ENCODE measurements around the gene LENG9. TPM values are rescaled to one million over a fixed set of nuclear protein-coding genes. Genes with fewer than 3 reads are reported as not detected.

LENG9 gene
- total RNA-seq, 1 donor from 2014 or later: 4.2 TPM

DNA sequence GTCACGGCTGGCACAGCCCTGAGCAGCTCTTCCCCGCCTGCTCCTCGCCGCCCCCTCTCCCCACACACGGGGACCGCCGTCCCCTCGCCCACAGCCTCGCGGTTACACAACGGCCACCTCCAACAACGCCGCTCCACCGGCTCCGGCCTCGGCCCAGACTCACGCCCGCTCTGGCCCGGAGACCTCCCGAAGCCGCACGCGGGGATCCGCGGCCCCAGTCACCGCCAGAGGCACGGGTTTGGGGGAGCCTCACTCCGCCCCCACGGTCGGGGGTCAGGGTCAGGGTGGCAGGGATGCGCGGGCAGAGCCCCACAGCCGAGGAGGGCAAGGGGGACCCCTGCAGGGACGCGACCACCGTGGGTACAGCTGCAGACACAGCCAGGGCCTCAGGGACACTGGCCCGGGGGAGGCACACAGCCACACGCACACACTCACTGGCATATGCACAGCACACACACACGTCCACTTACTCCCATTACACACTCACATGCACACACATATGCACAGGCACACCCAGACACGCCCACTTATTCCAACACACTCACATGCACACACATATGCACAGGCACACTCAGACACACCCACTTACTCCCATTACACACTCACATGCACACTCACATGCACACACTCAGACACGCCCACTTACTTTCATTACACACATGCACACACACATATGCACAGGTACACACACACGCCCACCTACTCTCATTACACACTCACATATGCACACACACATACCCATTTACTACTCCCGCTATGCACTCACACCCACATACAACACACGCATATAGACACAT is 46.7 kb downstream of the LENG9 start:
- Histone ChIP-seq H3K36me3 (ENCODE audit: control insufficient read depth in 3 of 3, insufficient read depth in 3 of 3, low read length in 3 of 3) (no peaks in the 10 kb centered on the region), H3K4me1 (ENCODE audit: control insufficient read depth in 3 of 3, insufficient read depth in 3 of 3, low read length in 3 of 3) (no peaks in the 10 kb centered on the region), H3K9me3 (ENCODE audit: control insufficient read depth in 3 of 3, low read length in 3 of 3) (peaks cover 0 to 3% (median 2%) of the 10 kb centered on the region in 3 donors), H3K27ac (ENCODE audit: low read depth, low read length) (no peak overlapping the region), H3K9ac (ENCODE audit: low read depth in 1 of 3, low read length in 3 of 3) (no peak overlapping the region), H3K4me3 (ENCODE audit: low read length in 3 of 3) (no peak overlapping the region), H3K27me3 (ENCODE audit: control insufficient read depth in 3 of 3, insufficient read depth in 3 of 3, low read length in 3 of 3) (peaks cover 65 to 80% (median 71%) of the 10 kb centered on the region in 3 donors)

DNA sequence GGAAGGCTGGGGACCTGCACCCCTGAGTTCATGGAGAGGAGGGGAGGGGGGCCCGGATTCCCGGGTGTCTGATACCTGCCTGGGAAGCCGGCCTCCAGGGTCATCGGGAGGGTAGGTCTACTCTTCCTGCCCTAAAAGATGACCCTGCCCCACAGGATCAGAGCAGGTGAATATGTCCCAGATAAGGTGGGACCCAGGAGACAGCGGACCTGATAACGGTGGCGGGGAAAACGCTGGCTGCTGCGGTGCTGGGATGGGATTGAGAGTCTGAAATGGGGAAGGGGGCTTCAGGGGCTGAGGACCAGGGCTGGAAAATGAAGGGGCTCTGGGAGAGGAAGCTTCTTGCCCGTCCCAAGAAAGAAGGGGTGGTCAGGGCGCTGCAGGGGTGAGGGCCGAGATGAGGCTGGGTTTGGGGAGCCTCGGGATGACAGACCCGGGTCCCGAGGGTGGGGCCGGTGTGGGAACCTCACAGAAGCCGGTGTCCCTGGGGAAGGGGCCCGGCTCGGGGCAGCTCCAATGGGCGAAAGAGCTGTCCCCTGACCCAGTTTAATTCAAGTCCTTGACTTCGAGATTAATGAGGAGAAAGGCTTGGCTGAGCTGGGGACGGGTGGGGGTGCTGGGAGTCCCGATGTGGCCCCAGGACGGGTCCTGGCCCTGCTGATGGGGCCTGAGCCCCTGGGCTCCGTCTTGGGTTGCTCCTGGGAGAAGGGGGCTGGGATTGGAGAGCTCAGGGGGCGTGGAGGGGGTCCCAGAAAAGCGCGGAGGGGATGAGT is 47.5 kb downstream of the LENG9 start:
- no peak overlapping the region for H3K9ac ChIP-seq (ENCODE audit: low read depth in 1 of 3, low read length in 3 of 3)
- H3K4me3 ChIP-seq (ENCODE audit: low read length in 3 of 3): no peak overlapping the region
- no peak overlapping the region for H3K27ac ChIP-seq (ENCODE audit: low read depth, low read length)

DNA sequence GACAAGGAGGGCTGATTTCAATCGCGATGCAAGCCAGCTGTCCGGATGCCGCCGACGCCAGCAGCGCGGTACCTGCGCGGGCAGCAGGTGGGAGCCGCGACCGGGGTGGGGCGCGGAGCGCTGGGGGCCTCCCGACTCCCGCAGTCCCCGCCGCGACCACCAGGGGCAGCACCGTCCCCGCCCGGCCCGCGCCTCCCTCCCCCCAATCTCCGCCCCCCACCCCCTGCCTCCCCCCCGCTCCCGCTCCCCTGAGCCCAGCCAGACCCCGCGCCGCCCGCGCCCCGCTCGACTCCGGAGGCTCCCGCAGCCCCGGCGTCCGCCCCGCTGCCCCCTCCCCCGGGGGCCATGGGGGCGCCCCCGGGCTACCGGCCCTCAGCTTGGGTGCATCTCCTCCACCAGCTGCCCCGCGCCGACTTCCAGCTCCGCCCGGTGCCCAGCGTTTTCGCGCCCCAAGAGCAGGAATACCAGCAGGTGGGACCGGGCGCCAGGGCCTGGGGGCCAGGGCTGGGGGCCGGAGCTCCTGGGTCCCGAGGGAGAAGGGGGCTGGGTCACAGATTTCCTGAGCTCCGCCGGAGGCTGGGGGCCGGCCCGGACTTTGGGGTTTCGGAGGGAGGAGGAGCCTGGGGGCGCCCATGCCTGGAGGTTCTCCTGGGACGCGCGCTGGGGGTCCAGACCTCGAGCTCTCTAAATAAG is 48.2 kb downstream of the LENG9 start, which contains the start of gene TTYH1:
Gene TTYH1, plus strand, starts transcription at position 257 of the 693 bp plus-strand sequence. Its CDS starts 89 bp downstream, at position 346.
- Histone ChIP-seq H3K27ac (ENCODE audit: low read depth, low read length) (no peak within 1 kb of the TSS), H3K27me3 (ENCODE audit: control insufficient read depth in 3 of 3, insufficient read depth in 3 of 3, low read length in 3 of 3) (peaks cover 53 to 68% (median 62%) of the 10 kb centered on the region in 3 donors), H3K36me3 (ENCODE audit: control insufficient read depth in 3 of 3, insufficient read depth in 3 of 3, low read length in 3 of 3) (no peaks in the 10 kb centered on the region), H3K9me3 (ENCODE audit: control insufficient read depth in 3 of 3, low read length in 3 of 3) (peaks cover 0 to 3% (median 2%) of the 10 kb centered on the region in 3 donors), H3K4me3 (ENCODE audit: low read length in 3 of 3) (no peak within 1 kb of the TSS), H3K4me1 (ENCODE audit: control insufficient read depth in 3 of 3, insufficient read depth in 3 of 3, low read length in 3 of 3) (no peaks in the 10 kb centered on the region), H3K9ac (ENCODE audit: low read depth in 1 of 3, low read length in 3 of 3) (no peak within 1 kb of the TSS)

More for the DNA sequence above, 47.5 kb downstream of the LENG9 start:
- H3K4me1 ChIP-seq (ENCODE audit: control insufficient read depth in 3 of 3, insufficient read depth in 3 of 3, low read length in 3 of 3): no peaks in the 10 kb centered on the region
- H3K9me3 ChIP-seq (ENCODE audit: control insufficient read depth in 3 of 3, low read length in 3 of 3): peaks cover 0 to 3% (median 2%) of the 10 kb centered on the region in 3 donors
- no peaks in the 10 kb centered on the region for H3K36me3 ChIP-seq (ENCODE audit: control insufficient read depth in 3 of 3, insufficient read depth in 3 of 3, low read length in 3 of 3)
- peaks cover 58 to 72% (median 66%) of the 10 kb centered on the region in 3 donors for H3K27me3 ChIP-seq (ENCODE audit: control insufficient read depth in 3 of 3, insufficient read depth in 3 of 3, low read length in 3 of 3)

GRCh38 chr19:54414156-54414555 is 49.4 kb downstream of the LENG9 start:
- no peak overlapping the region for H3K4me3 ChIP-seq (ENCODE audit: low read length in 3 of 3)
- peaks cover 46 to 61% (median 52%) of the 10 kb centered on the region in 3 donors for H3K27me3 ChIP-seq (ENCODE audit: control insufficient read depth in 3 of 3, insufficient read depth in 3 of 3, low read length in 3 of 3)
- no peak overlapping the region for H3K9ac ChIP-seq (ENCODE audit: low read depth in 1 of 3, low read length in 3 of 3)
- no peaks in the 10 kb centered on the region for H3K36me3 ChIP-seq (ENCODE audit: control insufficient read depth in 3 of 3, insufficient read depth in 3 of 3, low read length in 3 of 3)
- no peak overlapping the region for H3K27ac ChIP-seq (ENCODE audit: low read depth, low read length)
- H3K4me1 ChIP-seq (ENCODE audit: control insufficient read depth in 3 of 3, insufficient read depth in 3 of 3, low read length in 3 of 3): no peaks in the 10 kb centered on the region
- peaks cover 0 to 3% (median 2%) of the 10 kb centered on the region in 3 donors for H3K9me3 ChIP-seq (ENCODE audit: control insufficient read depth in 3 of 3, low read length in 3 of 3)

- H3K4me3 ChIP-seq (ENCODE audit: low read length in 3 of 3): no peak overlapping the region
- no peak overlapping the region for H3K9ac ChIP-seq (ENCODE audit: low read depth in 1 of 3, low read length in 3 of 3)
- no peaks in the 10 kb centered on the region for H3K4me1 ChIP-seq (ENCODE audit: control insufficient read depth in 3 of 3, insufficient read depth in 3 of 3, low read length in 3 of 3)
- H3K27me3 ChIP-seq (ENCODE audit: control insufficient read depth in 3 of 3, insufficient read depth in 3 of 3, low read length in 3 of 3): peaks cover 37 to 51% (median 40%) of the 10 kb centered on the region in 3 donors
- H3K27ac ChIP-seq (ENCODE audit: low read depth, low read length): no peak overlapping the region
- no peaks in the 10 kb centered on the region for H3K36me3 ChIP-seq (ENCODE audit: control insufficient read depth in 3 of 3, insufficient read depth in 3 of 3, low read length in 3 of 3)
- H3K9me3 ChIP-seq (ENCODE audit: control insufficient read depth in 3 of 3, low read length in 3 of 3): peaks cover 0 to 3% (median 2%) of the 10 kb centered on the region in 3 donors
Observed at GRCh38 chr19:54412877-54413276, 50.7 kb downstream of the LENG9 start.

Small RNAs within 50 kb of the gene (small RNA-seq; reads per million reads assigned to genes)
- not detected for gene AC245884.3

Other genes starting within 250 kb of the LENG9 start
- 4.2 TPM for gene LILRB3, start 240.8 kb downstream of the LENG9 start, total RNA-seq
- under 0.01 TPM for gene LILRA6, start 221.0 kb downstream of the LENG9 start, total RNA-seq
- 2.6 TPM for gene LILRB5, start 206.5 kb downstream of the LENG9 start, total RNA-seq
- gene LILRB2, start 182.7 kb downstream of the LENG9 start, total RNA-seq: 0.52 TPM
- 2.6 TPM for gene LILRA5, start 150.6 kb downstream of the LENG9 start, total RNA-seq
- gene LILRA4, start 124.6 kb downstream of the LENG9 start, total RNA-seq: under 0.01 TPM
- gene LAIR1, start 98.8 kb downstream of the LENG9 start, total RNA-seq: 8.4 TPM
- 1.0 TPM for gene TTYH1, start 48.3 kb downstream of the LENG9 start, total RNA-seq
- 15.1 TPM for gene LENG8, start 14.6 kb downstream of the LENG9 start, total RNA-seq
- 31.8 TPM for gene CDC42EP5, start 9.5 kb upstream of the LENG9 start, total RNA-seq
- gene LAIR2, start 39.1 kb upstream of the LENG9 start, total RNA-seq: not detected
- gene LILRA2, start 110.0 kb upstream of the LENG9 start, total RNA-seq: 1.0 TPM
- not detected for gene LILRA1, start 129.9 kb upstream of the LENG9 start, total RNA-seq
- 1.0 TPM for gene LILRB1, start 166.7 kb upstream of the LENG9 start, total RNA-seq
- gene LILRB4, start 199.2 kb upstream of the LENG9 start, total RNA-seq: 0.52 TPM